Measurements from ENCODE around the gene BIN2.
"Not testable (repeated sequence)": the region's sequence is repeated elsewhere in the genome, so short reads cannot be mapped to it uniquely, and the experiment has no call there.

BIN2 gene

GRCh38 chr12:51269174-51270066 is 54.6 kb downstream of the BIN2 start:
- H3K36me3 Mint-ChIP-seq (ENCODE audit: low read depth): no peaks in the 10 kb centered on the region
- H3K4me3 Mint-ChIP-seq: peak overlapping the region; percentile 74
- no peak overlapping the region for H3K27ac Mint-ChIP-seq
- H3K27me3 Mint-ChIP-seq: peaks cover 8% of the 10 kb centered on the region
- no peaks in the 10 kb centered on the region for H3K9me3 Mint-ChIP-seq
- DNase-seq (peak; percentile 70), ATAC-seq (peak; percentile 64)
- H3K4me1 Mint-ChIP-seq: peaks cover 28% of the 10 kb centered on the region

GRCh38 chr12:51265024-51265423 is 59.0 kb downstream of the BIN2 start:
- peaks cover 28% of the 10 kb centered on the region for H3K4me1 Mint-ChIP-seq
- peak; percentile 86 for ATAC-seq
- H3K9me3 Mint-ChIP-seq: no peaks in the 10 kb centered on the region
- no peak for DNase-seq
- no peaks in the 10 kb centered on the region for H3K36me3 Mint-ChIP-seq (ENCODE audit: low read depth)
- no peak overlapping the region for H3K27ac Mint-ChIP-seq
- peaks cover 8% of the 10 kb centered on the region for H3K27me3 Mint-ChIP-seq
- peak overlapping the region; percentile 28 for H3K4me3 Mint-ChIP-seq

- H3K36me3 Mint-ChIP-seq (ENCODE audit: low read depth): no peaks in the 10 kb centered on the region
- DNase-seq (no peak), ATAC-seq (no peak)
- H3K27ac Mint-ChIP-seq: no peak overlapping the region
- H3K4me1 Mint-ChIP-seq: peaks cover 25% of the 10 kb centered on the region
- H3K4me3 Mint-ChIP-seq: no peak overlapping the region
- H3K27me3 Mint-ChIP-seq: peaks cover 5% of the 10 kb centered on the region
- no peaks in the 10 kb centered on the region for H3K9me3 Mint-ChIP-seq
Measured at GRCh38 chr12:51264297-51264696, 59.7 kb downstream of the BIN2 start.

GRCh38 chr12:51263341-51263740 is 60.6 kb downstream of the BIN2 start:
- no peak overlapping the region for H3K27ac Mint-ChIP-seq
- no peaks in the 10 kb centered on the region for H3K36me3 Mint-ChIP-seq (ENCODE audit: low read depth)
- H3K27me3 Mint-ChIP-seq: no peaks in the 10 kb centered on the region

GRCh38 chr12:51262758-51263177 is 61.2 kb downstream of the BIN2 start:
- no peak overlapping the region for H3K27ac Mint-ChIP-seq
- no peak for ATAC-seq
- H3K9me3 Mint-ChIP-seq: no peaks in the 10 kb centered on the region
- H3K4me3 Mint-ChIP-seq: no peak overlapping the region
- H3K4me1 Mint-ChIP-seq: peaks cover 25% of the 10 kb centered on the region
- no peaks in the 10 kb centered on the region for H3K36me3 Mint-ChIP-seq (ENCODE audit: low read depth)
- DNase-seq: no peak
- H3K27me3 Mint-ChIP-seq: no peaks in the 10 kb centered on the region

More at GRCh38 chr12:51263341-51263740, 60.6 kb downstream of the BIN2 start:
- ATAC-seq: no peak
- H3K4me1 Mint-ChIP-seq: peaks cover 25% of the 10 kb centered on the region
- H3K4me3 Mint-ChIP-seq: no peak overlapping the region
- no peaks in the 10 kb centered on the region for H3K9me3 Mint-ChIP-seq
- DNase-seq: no peak

- H3K9me3 Mint-ChIP-seq, H3K4me3 Mint-ChIP-seq, H3K4me1 Mint-ChIP-seq: not testable (repeated sequence)
Measured at GRCh38 chr12:51259600-51259999, 64.4 kb downstream of the BIN2 start.

GRCh38 chr12:51254536-51254935 is 69.4 kb downstream of the BIN2 start:
- Mint-ChIP-seq H3K36me3 (ENCODE audit: low read depth) (no peaks in the 10 kb centered on the region), H3K9me3 (no peaks in the 10 kb centered on the region), H3K27me3 (no peaks in the 10 kb centered on the region), H3K4me3 (no peak overlapping the region), H3K4me1 (no peaks in the 10 kb centered on the region), H3K27ac (no peak overlapping the region)
- no peak for ATAC-seq
- DNase-seq: no peak

More at GRCh38 chr12:51259600-51259999, 64.4 kb downstream of the BIN2 start:
- H3K27ac Mint-ChIP-seq; H3K27me3 Mint-ChIP-seq; H3K36me3 Mint-ChIP-seq (ENCODE audit: low read depth); DNase-seq; ATAC-seq: not testable (repeated sequence)

GRCh38 chr12:51253276-51253675 is 70.7 kb downstream of the BIN2 start:
- peaks cover 3% of the 10 kb centered on the region for H3K4me1 Mint-ChIP-seq
- H3K9me3 Mint-ChIP-seq: no peaks in the 10 kb centered on the region
- no peaks in the 10 kb centered on the region for H3K27me3 Mint-ChIP-seq
- DNase-seq (no peak), ATAC-seq (no peak)
- no peak overlapping the region for H3K27ac Mint-ChIP-seq
- H3K36me3 Mint-ChIP-seq (ENCODE audit: low read depth): peaks cover 1% of the 10 kb centered on the region
- H3K4me3 Mint-ChIP-seq: no peak overlapping the region

- peaks cover 18% of the 10 kb centered on the region for H3K36me3 Mint-ChIP-seq (ENCODE audit: low read depth)
- DNase-seq: no peak
- no peaks in the 10 kb centered on the region for H3K27me3 Mint-ChIP-seq
- no peaks in the 10 kb centered on the region for H3K9me3 Mint-ChIP-seq
- H3K4me1 Mint-ChIP-seq: peaks cover 41% of the 10 kb centered on the region
- ATAC-seq: no peak
- H3K4me3 Mint-ChIP-seq: no peak overlapping the region
- no peak overlapping the region for H3K27ac Mint-ChIP-seq
Measured at GRCh38 chr12:51247523-51248206, 76.3 kb downstream of the BIN2 start.

GRCh38 chr12:51246254-51246853 is 77.6 kb downstream of the BIN2 start:
- Mint-ChIP-seq H3K9me3 (no peaks in the 10 kb centered on the region), H3K4me1 (peaks cover 45% of the 10 kb centered on the region), H3K4me3 (peak overlapping the region; percentile 42), H3K27me3 (no peaks in the 10 kb centered on the region), H3K27ac (peak overlapping the region; percentile 90), H3K36me3 (ENCODE audit: low read depth) (peaks cover 28% of the 10 kb centered on the region)
- no peak for DNase-seq
- peak; percentile 42 for ATAC-seq

GRCh38 chr12:51245476-51246253 is 78.3 kb downstream of the BIN2 start:
- H3K27me3 Mint-ChIP-seq: no peaks in the 10 kb centered on the region
- H3K4me3 Mint-ChIP-seq: peak overlapping the region; percentile 42
- DNase-seq (no peak), ATAC-seq (no peak)
- no peaks in the 10 kb centered on the region for H3K9me3 Mint-ChIP-seq
- H3K36me3 Mint-ChIP-seq (ENCODE audit: low read depth): peaks cover 34% of the 10 kb centered on the region
- peaks cover 52% of the 10 kb centered on the region for H3K4me1 Mint-ChIP-seq
- H3K27ac Mint-ChIP-seq: peak overlapping the region; percentile 90

- H3K27ac Mint-ChIP-seq: peak overlapping the region; percentile 33
- no peaks in the 10 kb centered on the region for H3K27me3 Mint-ChIP-seq
- H3K9me3 Mint-ChIP-seq: no peaks in the 10 kb centered on the region
- peaks cover 41% of the 10 kb centered on the region for H3K36me3 Mint-ChIP-seq (ENCODE audit: low read depth)
- no peak for ATAC-seq
- peaks cover 64% of the 10 kb centered on the region for H3K4me1 Mint-ChIP-seq
- no peak for DNase-seq
- no peak overlapping the region for H3K4me3 Mint-ChIP-seq
Measured at GRCh38 chr12:51244269-51244668, 79.7 kb downstream of the BIN2 start.

- Mint-ChIP-seq H3K27me3 (no peaks in the 10 kb centered on the region), H3K9me3 (no peaks in the 10 kb centered on the region), H3K4me3 (no peak overlapping the region), H3K4me1 (peaks cover 65% of the 10 kb centered on the region), H3K27ac (peak overlapping the region; percentile 9), H3K36me3 (ENCODE audit: low read depth) (peaks cover 40% of the 10 kb centered on the region)
- ATAC-seq (no peak), DNase-seq (no peak)
Measured at GRCh38 chr12:51242876-51243275, 81.1 kb downstream of the BIN2 start.

GRCh38 chr12:51242120-51242519 is 81.9 kb downstream of the BIN2 start:
- no peaks in the 10 kb centered on the region for H3K9me3 Mint-ChIP-seq
- peaks cover 59% of the 10 kb centered on the region for H3K4me1 Mint-ChIP-seq
- peak overlapping the region; percentile 44 for H3K27ac Mint-ChIP-seq
- no peaks in the 10 kb centered on the region for H3K27me3 Mint-ChIP-seq
- ATAC-seq (no peak), DNase-seq (no peak)
- H3K4me3 Mint-ChIP-seq: no peak overlapping the region
- H3K36me3 Mint-ChIP-seq (ENCODE audit: low read depth): peaks cover 40% of the 10 kb centered on the region
